ENCODE measurements around the gene CFAP298. TPM values are rescaled to one million over a fixed set of nuclear protein-coding genes. Genes with fewer than 3 reads are reported as not detected.

Gene CFAP298
- total and polyA plus RNA-seq, 2 of the 13 experiments (the other 11 are each of a cell fraction or from before 2014, with no cell fraction given), result 21.2 to 62.2 TPM

- FAIRE-seq (no peak), DNase-seq (ENCODE audit: low spot score) (no peak), ATAC-seq (no peak; the same call in 2 of the 3 replicates)
- Histone ChIP-seq H3K36me3 (replicated peaks in 1 of 2; ENCODE audit: control insufficient read depth in 1 of 2, insufficient read depth in 2 of 2, low read length in 2 of 2) (peaks cover 4 to 11% of the 10 kb centered on the region in 2 experiments; a peak in 1 of 5 replicates), H3K27ac (ENCODE audit: extremely low read length, insufficient read depth, low read length) (no peak overlapping the region), H3K27me3 (ENCODE audit: control insufficient read depth in 1 of 2, insufficient read depth in 2 of 2, low read length in 2 of 2) (no peaks in the 10 kb centered on the region), H3K79me2 (ENCODE audit: insufficient read depth, low read length) (no peaks in the 10 kb centered on the region), H3K9me3 (ENCODE audit: low read length) (no peaks in the 10 kb centered on the region), H3K4me3 (replicated peaks in 1 of 3; ENCODE audit: insufficient read depth in 1 of 3, low read depth in 2 of 3, low read length in 3 of 3) (no peak overlapping the region), H2AFZ (ENCODE audit: low read length) (no peak overlapping the region), H3K9ac (ENCODE audit: insufficient read depth, low read depth, low read length) (no peak overlapping the region), H3K4me2 (ENCODE audit: low read depth, low read length) (no peak overlapping the region), H4K20me1 (ENCODE audit: insufficient read depth, low read length) (no peaks in the 10 kb centered on the region), H3K4me1 (ENCODE audit: insufficient read depth, low read length) (peaks cover 11% of the 10 kb centered on the region)
- intact Hi-C loops (cut with micrococcal nuclease; ENCODE audit: unreplicated experiment), result no loop called here
- in situ Hi-C loops (cut with HindIII; ENCODE audit: extremely low pct_ligation_motif_present, low pct_unique_long_range_greater_than_20kb), result no loop called here
- WGBS (ENCODE audit: low lambda C conversion rate), result 70% methylated on average over 9 of the region's 10 CpGs
- ChIA-PET POLR2A (no interaction called here), CTCF (ENCODE audit: low intra/inter-chr PET ratio, low total read pairs) (no interaction called here)
- TF ChIP-seq NCOR1 (IDR thresholded peaks at IDR 0.05; ENCODE audit: borderline replicate concordance, low read length) (no peak), CEBPG (CRISPR knock-in tag; IDR thresholded peaks at IDR 0.05) (peak; percentile 52), ZNF362 (CRISPR knock-in tag; IDR thresholded peaks at IDR 0.05; ENCODE audit: borderline replicate concordance) (peak; percentile 47; the same call in 1 of the 2 replicates), RELA (CRISPR knock-in tag; IDR thresholded peaks at IDR 0.05) (no peak), HNF1A (IDR thresholded peaks at IDR 0.05; ENCODE audit: low read depth) (0 out of 2 replicates have a peak, but pooled peaks have one; percentile 38), HNF1A (CRISPR knock-in tag; IDR thresholded peaks at IDR 0.05; ENCODE audit: borderline replicate concordance) (no peak), CEBPB (IDR thresholded peaks at IDR 0.05; ENCODE audit: borderline replicate concordance, low read depth, low read length) (peak; percentile 80), DRAP1 (CRISPR knock-in tag; IDR thresholded peaks at IDR 0.05) (no peak), ZNF589 (CRISPR knock-in tag; conservative IDR thresholded peaks at IDR 0.05) (no peak)
- BruUV-seq (replicated peaks), result no TSS peak
Observed at GRCh38 chr21:32641710-32642698, 29.8 kb upstream of the CFAP298 start.

All from HepG2 (cell line).